ENCODE data around the gene MYD88.
A peak's percentile ranks its signal among the peaks of the same experiment; 100 is the strongest.

MYD88 gene

DNA sequence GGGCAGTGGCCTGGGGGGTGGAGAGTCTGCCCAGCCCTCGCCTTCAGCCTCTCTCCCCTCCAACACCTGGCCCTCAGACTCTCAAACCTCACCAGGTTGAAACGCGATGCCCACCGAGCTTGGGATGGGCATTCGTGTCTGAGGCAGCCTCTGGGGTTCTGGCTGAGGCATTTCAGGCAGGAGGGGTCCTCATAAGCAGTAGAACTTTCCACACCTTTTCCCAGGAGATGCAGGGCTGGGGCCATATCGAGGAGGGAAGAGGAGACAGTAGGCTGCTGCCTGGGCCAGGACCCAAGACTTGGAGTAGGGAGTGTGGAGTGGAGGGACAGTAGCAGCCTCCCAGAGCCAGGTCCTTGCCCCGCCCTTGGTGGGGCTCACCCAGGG lies 26.1 kb upstream of the MYD88 start:
- no peak for DNase-seq (ENCODE audit: low read depth)

DNA sequence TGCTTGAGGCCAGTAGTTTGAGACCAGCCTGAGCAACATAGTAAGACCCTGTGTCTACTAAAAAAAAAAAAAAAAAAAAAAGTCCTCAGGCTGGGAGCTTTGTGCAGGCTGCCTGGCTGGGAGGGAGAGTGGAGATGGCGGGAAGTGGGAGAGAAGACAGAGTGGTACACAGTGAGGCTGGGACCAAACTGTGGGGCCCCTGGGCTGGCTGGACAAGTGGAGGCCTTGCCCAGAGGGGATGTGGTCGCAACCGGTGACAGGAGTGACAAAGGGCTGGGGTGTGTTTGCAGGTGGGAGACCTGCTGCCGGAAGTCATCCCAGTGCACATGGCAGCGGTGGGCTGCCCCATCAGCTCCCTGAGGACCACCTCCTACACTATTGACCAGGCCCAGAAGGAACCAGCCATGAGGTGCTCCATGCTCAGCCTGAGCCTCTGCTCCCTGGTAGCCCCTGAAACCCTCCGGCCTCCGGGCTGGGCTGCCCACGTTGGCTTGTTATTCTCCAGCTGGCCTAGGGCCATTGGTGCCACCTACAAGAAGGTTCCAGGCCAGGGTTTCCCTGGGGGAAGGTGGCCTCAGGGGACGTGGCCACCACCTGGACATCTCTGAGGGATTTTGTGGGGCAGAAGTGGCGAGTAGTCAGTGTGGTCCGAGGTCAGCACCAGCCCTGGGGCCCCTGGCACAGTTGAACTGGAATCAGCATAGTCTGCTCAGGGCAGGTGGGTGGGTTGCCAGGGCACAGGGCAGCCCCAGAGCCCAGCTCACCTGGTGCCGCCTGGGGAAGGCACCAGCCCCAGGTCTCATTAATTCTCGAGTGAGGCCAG lies 24.2 kb upstream of the MYD88 start:
- no peak for DNase-seq (ENCODE audit: low read depth)

DNA sequence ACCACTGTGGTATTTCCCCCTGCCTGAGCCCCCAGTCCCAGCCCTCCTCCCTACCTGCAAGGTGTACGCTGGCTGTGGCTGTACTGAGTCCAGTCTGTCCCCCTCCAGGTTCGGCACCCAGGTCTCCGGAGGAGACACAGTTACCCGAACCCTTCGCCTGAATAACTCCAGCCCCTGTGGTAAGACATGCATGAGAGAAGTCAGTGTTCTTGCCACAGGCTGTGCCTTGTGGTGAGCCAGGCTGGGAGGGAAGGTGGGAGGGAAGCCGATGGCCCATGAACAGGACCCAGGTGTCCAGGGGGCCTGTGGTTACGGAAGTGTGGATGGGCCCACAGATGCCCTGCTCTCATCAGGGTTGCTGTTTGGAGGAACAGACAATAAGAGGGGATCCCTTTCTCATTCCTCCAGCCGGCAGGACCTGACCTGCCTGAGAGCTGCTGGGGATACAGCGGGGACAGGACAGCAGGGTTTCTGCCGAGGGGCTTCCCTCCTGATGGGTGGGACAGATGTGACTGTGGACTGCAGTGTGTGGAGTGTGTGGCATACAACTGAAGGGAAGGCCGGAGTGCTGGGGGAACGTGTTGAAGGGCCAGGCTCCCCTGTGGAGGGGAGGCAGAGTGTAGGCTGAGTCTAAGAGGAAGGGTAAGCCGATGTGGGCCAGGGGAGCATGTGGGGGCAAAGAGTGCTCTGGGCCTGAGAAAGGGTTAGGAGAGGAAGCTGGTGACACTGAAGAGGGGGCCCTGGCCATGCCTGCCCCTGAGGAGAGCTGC lies 23.4 kb upstream of the MYD88 start:
- no peak for DNase-seq (ENCODE audit: low read depth)

- no peak for DNase-seq (ENCODE audit: low read depth)
Measured at GRCh38 chr3:38115645-38116427, 22.6 kb upstream of the MYD88 start.

DNA sequence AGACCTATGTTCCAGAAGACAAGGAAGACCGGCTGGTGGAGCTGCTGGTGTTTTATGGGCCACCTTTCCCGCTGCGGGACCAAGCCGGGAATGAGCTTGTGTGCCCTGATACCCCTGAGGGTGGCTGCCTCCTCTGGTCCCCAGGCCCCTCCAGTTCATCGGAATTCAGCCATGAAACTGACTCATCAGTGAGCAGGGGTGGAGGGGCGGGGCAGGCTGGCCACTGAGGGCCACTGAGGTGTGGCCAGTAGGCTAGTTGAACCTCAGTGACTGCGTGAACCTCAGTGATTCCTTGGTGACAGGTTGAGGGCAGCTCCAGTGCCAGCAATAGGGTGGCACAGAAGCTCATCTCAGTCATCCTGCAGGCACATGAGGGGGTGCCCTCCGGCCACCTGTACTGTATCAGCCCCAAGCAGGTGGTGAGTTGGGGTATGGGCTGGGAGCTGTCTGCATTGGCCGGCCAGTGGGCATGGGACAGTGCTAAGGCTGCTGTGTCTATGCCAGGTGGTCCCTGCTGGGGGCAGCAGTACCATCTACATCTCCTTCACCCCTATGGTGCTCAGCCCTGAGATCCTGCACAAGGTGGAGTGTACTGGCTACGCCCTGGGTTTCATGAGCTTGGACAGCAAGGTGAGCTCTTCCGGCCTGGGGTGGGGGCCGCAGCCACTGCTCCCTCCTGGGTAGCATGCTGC lies 21.8 kb upstream of the MYD88 start:
- DNase-seq (ENCODE audit: low read depth) = no peak

DNA sequence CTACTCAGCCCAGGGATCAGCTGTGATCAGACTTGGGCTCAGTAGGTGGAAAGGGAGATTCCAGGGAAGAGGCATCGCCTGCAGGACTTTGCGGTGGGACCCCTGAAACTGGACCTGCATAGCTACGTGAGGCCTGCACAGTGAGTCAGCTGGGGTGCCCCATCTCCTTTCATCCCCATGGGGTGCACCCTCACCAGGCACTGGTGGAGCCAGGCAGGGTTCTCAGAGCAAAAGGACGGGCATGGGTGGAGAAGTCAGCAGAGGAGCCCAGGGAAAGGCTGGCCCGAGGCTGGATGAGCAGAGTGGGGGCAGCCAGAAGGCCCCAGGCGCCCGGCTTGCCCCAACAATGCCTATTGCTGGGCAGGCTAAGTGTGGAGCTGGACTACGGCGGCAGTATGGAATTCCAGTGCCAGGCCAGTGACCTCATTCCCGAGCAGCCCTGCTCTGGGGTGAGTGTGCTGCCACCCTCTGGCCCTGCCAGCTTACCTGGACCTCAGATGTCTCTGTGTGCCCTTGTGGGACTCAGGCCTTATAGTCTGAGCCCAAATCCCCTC lies 21.2 kb upstream of the MYD88 start:
- no peak for DNase-seq (ENCODE audit: low read depth)

- peak; percentile 38 for DNase-seq (ENCODE audit: low read depth)
Measured at GRCh38 chr3:38117748-38118420, 20.6 kb upstream of the MYD88 start.

DNA sequence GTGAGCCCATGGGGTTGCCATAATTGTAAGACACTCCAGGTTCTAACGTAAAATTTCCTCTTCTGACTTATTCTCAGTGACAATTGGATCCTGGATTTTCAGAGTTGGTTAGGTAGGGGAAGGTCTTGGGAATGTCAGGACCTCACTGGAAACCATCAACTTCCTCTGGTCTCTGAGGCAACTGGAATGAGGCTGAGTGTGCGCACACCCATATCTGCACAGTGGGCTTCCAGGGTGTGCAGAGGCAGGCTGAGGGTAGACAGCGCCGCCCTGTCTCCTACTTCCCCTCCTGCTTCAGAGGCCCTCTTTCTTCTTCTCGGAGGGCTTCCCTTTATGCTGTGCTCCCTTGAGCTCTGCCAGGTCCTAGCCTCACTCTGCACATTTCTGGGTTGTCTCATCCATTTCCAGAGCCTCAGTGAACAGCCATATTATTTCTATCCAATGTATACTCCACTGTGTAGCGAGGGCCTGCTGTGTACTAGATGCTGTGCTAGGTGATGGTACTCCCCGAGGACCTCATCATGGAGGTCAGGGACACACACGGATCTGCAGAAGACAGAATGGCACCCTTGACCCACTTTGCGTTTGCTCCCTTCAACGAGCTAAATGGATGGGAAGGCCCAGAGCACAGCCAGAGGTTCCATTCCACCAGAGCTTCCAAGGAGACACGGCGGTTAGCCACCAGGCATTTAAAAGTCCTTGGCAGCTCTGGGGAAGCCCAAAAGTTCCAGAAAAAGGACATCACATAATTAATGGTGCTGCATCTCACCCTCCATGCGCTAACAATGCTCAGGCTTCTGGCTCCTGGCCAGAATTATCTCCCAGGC lies 19.8 kb upstream of the MYD88 start:
- DNase-seq (ENCODE audit: low read depth) = no peak

GRCh38 chr3:38119248-38119544 lies 19.3 kb upstream of the MYD88 start:
- DNase-seq (ENCODE audit: low read depth) = no peak

GRCh38 chr3:38119821-38120692 lies 18.4 kb upstream of the MYD88 start:
- DNase-seq (ENCODE audit: low read depth) = no peak

DNA sequence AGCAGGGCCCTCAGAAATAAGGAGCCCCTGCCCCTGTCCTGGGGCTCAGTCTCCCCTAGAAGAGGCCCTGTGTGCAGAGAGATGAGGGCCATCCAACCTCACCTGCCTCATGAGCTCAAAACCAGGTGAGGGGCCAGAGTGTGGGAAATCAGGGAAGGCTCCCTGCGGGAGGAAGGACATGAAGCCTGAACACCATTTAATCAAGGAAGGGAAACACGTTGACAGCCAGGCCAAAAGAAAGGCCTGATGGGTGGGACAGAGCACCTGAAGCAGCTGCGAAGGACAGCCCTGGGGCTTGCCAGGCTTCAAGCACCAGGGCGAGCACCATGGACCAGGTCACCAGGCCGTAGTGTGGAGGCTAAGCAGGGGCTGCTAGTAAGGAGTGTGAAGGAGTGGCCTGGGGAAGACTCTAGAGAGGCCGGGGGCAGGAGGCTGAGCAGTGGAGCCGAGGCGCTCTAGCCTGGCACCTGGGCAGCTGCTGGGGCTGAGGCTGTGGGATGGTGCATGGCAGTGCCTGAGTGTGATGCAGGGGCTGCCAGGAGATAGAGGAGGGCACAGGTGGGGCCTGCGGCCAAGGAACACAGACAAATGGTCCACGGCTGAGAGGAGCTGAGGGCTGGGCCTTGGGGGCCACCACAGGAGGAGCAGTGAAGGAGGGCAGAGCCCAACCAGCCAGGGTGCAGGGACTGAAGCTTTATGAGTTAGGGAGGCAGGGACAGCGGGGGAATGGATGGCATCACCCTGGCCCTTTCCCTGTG lies 17.6 kb upstream of the MYD88 start:
- no peak for DNase-seq (ENCODE audit: low read depth)

- no peak for DNase-seq (ENCODE audit: low read depth)
Measured at GRCh38 chr3:38121451-38121831, 17.0 kb upstream of the MYD88 start.

GRCh38 chr3:38121832-38122461 lies 16.5 kb upstream of the MYD88 start:
- no peak for DNase-seq (ENCODE audit: low read depth)

- DNase-seq (ENCODE audit: low read depth) = no peak
Measured at GRCh38 chr3:38122712-38123290, 15.7 kb upstream of the MYD88 start.

- DNase-seq (ENCODE audit: low read depth) = no peak
Measured at GRCh38 chr3:38124324-38125122, 13.9 kb upstream of the MYD88 start.

GRCh38 chr3:38125305-38126120 lies 12.9 kb upstream of the MYD88 start:
- DNase-seq (ENCODE audit: low read depth) = no peak
